ENCODE data around the gene TM4SF1. TPM values are rescaled to one million over a fixed set of nuclear protein-coding genes. Genes with fewer than 3 reads are reported as not detected.

Gene TM4SF1
- total and polyA plus RNA-seq, 2 experiments from 2014 or later: 0.10 to 0.74 TPM

DNA sequence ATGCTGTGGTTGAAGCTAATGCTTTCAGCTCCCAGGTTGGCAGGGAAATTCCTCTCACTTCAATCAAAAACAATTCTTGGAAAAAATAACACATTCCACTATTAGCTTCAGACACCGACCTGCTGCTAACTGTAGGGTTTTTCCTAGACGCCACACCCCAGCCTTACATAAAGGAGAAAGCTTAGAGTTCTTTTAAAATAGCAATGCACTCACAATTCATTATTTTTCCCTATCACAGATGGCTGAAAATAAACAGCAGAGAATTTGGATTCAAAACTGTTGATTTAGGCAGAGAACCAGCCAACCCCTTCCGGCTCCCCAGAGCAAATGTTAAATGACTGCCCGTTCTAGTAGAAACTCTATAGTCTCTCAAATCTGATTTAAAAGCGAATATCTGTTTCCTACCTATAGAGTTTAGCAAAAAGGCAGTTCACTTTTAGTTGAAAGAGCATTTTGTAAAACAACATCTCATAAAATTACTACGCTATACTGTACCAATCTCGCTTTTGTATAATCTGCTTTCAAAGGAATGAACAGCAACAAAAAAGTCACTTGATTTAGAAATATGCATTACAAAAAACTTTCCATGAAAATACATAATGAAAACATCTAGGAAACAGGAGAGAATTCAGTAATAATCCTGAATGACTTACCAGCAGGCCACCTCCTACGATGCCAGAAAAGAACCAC, 586 bp downstream of the TM4SF1 start (continued):
- TF ChIP-seq, protein P1, sequence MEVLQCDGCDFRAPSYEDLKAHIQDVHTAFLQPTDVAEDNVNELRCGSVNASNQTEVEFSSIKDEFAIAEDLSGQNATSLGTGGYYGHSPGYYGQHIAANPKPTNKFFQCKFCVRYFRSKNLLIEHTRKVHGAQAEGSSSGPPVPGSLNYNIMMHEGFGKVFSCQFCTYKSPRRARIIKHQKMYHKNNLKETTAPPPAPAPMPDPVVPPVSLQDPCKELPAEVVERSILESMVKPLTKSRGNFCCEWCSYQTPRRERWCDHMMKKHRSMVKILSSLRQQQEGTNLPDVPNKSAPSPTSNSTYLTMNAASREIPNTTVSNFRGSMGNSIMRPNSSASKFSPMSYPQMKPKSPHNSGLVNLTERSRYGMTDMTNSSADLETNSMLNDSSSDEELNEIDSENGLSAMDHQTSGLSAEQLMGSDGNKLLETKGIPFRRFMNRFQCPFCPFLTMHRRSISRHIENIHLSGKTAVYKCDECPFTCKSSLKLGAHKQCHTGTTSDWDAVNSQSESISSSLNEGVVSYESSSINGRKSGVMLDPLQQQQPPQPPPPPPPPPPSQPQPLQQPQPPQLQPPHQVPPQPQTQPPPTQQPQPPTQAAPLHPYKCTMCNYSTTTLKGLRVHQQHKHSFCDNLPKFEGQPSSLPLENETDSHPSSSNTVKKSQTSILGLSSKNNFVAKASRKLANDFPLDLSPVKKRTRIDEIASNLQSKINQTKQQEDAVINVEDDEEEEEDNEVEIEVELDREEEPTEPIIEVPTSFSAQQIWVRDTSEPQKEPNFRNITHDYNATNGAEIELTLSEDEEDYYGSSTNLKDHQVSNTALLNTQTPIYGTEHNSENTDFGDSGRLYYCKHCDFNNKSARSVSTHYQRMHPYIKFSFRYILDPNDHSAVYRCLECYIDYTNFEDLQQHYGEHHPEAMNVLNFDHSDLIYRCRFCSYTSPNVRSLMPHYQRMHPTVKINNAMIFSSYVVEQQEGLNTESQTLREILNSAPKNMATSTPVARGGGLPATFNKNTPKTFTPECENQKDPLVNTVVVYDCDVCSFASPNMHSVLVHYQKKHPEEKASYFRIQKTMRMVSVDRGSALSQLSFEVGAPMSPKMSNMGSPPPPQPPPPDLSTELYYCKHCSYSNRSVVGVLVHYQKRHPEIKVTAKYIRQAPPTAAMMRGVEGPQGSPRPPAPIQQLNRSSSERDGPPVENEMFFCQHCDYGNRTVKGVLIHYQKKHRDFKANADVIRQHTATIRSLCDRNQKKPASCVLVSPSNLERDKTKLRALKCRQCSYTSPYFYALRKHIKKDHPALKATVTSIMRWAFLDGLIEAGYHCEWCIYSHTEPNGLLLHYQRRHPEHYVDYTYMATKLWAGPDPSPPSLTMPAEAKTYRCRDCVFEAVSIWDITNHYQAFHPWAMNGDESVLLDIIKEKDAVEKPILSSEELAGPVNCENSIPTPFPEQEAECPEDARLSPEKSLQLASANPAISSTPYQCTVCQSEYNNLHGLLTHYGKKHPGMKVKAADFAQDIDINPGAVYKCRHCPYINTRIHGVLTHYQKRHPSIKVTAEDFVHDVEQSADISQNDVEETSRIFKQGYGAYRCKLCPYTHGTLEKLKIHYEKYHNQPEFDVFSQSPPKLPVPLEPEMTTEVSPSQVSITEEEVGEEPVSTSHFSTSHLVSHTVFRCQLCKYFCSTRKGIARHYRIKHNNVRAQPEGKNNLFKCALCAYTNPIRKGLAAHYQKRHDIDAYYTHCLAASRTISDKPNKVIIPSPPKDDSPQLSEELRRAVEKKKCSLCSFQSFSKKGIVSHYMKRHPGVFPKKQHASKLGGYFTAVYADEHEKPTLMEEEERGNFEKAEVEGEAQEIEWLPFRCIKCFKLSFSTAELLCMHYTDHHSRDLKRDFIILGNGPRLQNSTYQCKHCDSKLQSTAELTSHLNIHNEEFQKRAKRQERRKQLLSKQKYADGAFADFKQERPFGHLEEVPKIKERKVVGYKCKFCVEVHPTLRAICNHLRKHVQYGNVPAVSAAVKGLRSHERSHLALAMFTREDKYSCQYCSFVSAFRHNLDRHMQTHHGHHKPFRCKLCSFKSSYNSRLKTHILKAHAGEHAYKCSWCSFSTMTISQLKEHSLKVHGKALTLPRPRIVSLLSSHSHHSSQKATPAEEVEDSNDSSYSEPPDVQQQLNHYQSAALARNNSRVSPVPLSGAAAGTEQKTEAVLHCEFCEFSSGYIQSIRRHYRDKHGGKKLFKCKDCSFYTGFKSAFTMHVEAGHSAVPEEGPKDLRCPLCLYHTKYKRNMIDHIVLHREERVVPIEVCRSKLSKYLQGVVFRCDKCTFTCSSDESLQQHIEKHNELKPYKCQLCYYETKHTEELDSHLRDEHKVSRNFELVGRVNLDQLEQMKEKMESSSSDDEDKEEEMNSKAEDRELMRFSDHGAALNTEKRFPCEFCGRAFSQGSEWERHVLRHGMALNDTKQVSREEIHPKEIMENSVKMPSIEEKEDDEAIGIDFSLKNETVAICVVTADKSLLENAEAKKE (CRISPR knock-in tag; IDR thresholded peaks at IDR 0.05): no peak
- TF ChIP-seq CREB1 (CRISPR knock-in tag; IDR thresholded peaks at IDR 0.05; ENCODE audit: low read depth): no peak
- no peak for TF ChIP-seq ZNF114 (CRISPR knock-in tag; IDR thresholded peaks at IDR 0.05)

DNA sequence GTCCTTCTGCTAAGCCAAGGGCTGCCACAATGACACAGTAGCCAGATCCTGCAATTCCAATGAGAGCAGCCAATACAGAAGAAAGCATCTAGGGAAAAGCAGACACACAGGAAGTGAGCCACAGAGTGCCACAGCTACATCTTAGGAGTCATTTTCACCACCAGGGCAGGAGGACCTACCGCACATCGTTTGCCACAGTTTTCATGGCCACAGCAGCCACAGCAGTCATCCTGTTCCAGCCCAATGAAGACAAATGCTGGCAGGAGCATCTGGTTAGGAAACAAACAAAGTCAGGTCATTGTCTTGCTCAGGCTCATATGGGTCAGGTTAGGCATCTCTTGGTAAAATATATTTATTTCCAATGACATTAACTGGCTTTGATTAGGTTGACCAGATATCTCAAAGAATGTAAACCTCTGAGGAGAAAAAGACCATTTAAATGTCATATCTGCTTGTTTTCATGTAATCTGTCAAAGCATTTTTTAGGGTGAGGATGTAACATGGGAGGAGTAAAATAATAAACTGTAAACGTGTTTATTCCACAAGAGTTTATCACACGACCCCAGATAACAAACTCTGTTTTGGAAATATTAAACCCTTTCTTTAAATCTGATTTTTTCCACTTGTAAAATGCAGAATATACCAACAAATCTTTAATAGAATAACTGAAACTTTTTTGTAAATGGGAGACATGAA, 1.8 kb downstream of the TM4SF1 start:
- Mint-ChIP-seq H3K9me3 (peaks cover 19% of the 10 kb centered on the region), H3K4me1 (peaks cover 31% of the 10 kb centered on the region), H3K27me3 (ENCODE audit: insufficient read depth, low read depth, poor library complexity) (peaks cover 2% of the 10 kb centered on the region), H3K36me3 (ENCODE audit: low read depth) (peaks cover 14% of the 10 kb centered on the region), H3K27ac (no peak overlapping the region), H3K4me3 (no peak overlapping the region)
- Histone ChIP-seq H3K4me3 (no peak overlapping the region), H4K20me1 (replicated peaks; ENCODE audit: insufficient read depth) (no peaks in the 10 kb centered on the region), H3K4me2 (no peak overlapping the region), H2AFZ (peak overlapping the region; percentile 30; the same call in 1 of the 2 replicates), H3K4me1 (ENCODE audit: insufficient read depth) (peaks cover 21% of the 10 kb centered on the region), H3K27me3 (ENCODE audit: insufficient read depth) (no peaks in the 10 kb centered on the region), H3F3A (replicated peaks; ENCODE audit: low read depth) (no peaks in the 10 kb centered on the region), H3K9me2 (ENCODE audit: insufficient read depth) (no peaks in the 10 kb centered on the region), H3K79me2 (replicated peaks; ENCODE audit: insufficient read depth) (no peaks in the 10 kb centered on the region), H3K36me3 (ENCODE audit: insufficient read depth) (no peaks in the 10 kb centered on the region), H3K27ac (ENCODE audit: low read depth) (no peak overlapping the region)
- no peak for DNase-seq (ENCODE audit: low spot score)
- no peak for ATAC-seq
- no peak for TF ChIP-seq STAT1 (IDR thresholded peaks at IDR 0.05; ENCODE audit: unreplicated experiment)
- TF ChIP-seq ZNF114 (CRISPR knock-in tag; IDR thresholded peaks at IDR 0.05): no peak
- TF ChIP-seq EZH2 (IDR thresholded peaks at IDR 0.05; ENCODE audit: low read depth, unreplicated experiment): no peak
- TF ChIP-seq NANOG (IDR thresholded peaks at IDR 0.05; ENCODE audit: borderline replicate concordance): no peak
- no peak for TF ChIP-seq JUNB (IDR thresholded peaks at IDR 0.05; ENCODE audit: unreplicated experiment)
- TF ChIP-seq, protein P2, sequence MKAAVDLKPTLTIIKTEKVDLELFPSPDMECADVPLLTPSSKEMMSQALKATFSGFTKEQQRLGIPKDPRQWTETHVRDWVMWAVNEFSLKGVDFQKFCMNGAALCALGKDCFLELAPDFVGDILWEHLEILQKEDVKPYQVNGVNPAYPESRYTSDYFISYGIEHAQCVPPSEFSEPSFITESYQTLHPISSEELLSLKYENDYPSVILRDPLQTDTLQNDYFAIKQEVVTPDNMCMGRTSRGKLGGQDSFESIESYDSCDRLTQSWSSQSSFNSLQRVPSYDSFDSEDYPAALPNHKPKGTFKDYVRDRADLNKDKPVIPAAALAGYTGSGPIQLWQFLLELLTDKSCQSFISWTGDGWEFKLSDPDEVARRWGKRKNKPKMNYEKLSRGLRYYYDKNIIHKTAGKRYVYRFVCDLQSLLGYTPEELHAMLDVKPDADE (IDR thresholded peaks at IDR 0.05): no peak
- no peak for TF ChIP-seq ZNF331 (CRISPR knock-in tag; IDR thresholded peaks at IDR 0.05; ENCODE audit: low read depth)
- TF ChIP-seq, protein P3, sequence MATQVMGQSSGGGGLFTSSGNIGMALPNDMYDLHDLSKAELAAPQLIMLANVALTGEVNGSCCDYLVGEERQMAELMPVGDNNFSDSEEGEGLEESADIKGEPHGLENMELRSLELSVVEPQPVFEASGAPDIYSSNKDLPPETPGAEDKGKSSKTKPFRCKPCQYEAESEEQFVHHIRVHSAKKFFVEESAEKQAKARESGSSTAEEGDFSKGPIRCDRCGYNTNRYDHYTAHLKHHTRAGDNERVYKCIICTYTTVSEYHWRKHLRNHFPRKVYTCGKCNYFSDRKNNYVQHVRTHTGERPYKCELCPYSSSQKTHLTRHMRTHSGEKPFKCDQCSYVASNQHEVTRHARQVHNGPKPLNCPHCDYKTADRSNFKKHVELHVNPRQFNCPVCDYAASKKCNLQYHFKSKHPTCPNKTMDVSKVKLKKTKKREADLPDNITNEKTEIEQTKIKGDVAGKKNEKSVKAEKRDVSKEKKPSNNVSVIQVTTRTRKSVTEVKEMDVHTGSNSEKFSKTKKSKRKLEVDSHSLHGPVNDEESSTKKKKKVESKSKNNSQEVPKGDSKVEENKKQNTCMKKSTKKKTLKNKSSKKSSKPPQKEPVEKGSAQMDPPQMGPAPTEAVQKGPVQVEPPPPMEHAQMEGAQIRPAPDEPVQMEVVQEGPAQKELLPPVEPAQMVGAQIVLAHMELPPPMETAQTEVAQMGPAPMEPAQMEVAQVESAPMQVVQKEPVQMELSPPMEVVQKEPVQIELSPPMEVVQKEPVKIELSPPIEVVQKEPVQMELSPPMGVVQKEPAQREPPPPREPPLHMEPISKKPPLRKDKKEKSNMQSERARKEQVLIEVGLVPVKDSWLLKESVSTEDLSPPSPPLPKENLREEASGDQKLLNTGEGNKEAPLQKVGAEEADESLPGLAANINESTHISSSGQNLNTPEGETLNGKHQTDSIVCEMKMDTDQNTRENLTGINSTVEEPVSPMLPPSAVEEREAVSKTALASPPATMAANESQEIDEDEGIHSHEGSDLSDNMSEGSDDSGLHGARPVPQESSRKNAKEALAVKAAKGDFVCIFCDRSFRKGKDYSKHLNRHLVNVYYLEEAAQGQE (IDR thresholded peaks at IDR 0.05; ENCODE audit: unreplicated experiment): no peak
